Epithelial cell of proximal tubule (primary cell): ENCODE measurements around the gene DAAM1. TPM values are rescaled to one million over a fixed set of nuclear protein-coding genes. Genes with fewer than 3 reads are reported as not detected.

ENCODE experiments used
- DNase-seq: peaks from one replicate; pipeline ENCODE4 v3.0.0-alpha.2; 2011; ENCODE audit warnings: low read depth
- H3K4me3 ChIP-seq: 2 replicates; pipeline ENCODE4 v1.5.1; 2011; ENCODE audit warnings: low read depth, mild to moderate bottlenecking, low read length
- total RNA-seq: library from RNA; depleted of rRNA; stranded (reverse); fragments of >200 nt; gene quantifications from 2 replicates; pipeline ENCODE4 v1.2.3, GENCODE V29; 2015
- TF ChIP-seq, protein P1 (sequence below): conservative IDR thresholded peaks from 2 replicates; pipeline ENCODE4 v1.5.1; 2012; ENCODE audit warnings: low read depth, mild to moderate bottlenecking, low read length

DAAM1 gene
- total RNA-seq, 1 donor from 2014 or later, result 17.5 TPM

DNA sequence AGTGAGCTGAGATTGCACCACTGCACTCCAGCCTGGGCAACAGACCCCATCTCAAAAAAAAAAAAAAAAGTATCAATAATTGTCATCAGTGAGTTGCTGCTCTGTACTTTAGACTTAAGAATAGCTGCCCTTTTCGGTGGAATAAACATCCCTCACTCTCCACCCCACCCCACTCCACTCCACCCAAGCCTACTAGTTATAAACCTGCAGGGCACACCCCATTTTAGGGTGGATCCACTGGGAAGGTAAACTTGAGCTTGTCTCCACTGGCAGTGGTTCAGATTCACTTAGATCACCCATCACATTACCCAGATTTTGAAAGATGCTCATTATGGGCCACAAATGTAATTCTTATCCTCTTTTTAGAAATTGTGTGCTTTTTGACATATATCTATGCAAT lies 170.3 kb downstream of the DAAM1 start:
- TF ChIP-seq, protein P1, sequence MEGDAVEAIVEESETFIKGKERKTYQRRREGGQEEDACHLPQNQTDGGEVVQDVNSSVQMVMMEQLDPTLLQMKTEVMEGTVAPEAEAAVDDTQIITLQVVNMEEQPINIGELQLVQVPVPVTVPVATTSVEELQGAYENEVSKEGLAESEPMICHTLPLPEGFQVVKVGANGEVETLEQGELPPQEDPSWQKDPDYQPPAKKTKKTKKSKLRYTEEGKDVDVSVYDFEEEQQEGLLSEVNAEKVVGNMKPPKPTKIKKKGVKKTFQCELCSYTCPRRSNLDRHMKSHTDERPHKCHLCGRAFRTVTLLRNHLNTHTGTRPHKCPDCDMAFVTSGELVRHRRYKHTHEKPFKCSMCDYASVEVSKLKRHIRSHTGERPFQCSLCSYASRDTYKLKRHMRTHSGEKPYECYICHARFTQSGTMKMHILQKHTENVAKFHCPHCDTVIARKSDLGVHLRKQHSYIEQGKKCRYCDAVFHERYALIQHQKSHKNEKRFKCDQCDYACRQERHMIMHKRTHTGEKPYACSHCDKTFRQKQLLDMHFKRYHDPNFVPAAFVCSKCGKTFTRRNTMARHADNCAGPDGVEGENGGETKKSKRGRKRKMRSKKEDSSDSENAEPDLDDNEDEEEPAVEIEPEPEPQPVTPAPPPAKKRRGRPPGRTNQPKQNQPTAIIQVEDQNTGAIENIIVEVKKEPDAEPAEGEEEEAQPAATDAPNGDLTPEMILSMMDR, result no peak
- H3K4me3 ChIP-seq, result no peak overlapping the region
- DNase-seq, result no peak

DNA sequence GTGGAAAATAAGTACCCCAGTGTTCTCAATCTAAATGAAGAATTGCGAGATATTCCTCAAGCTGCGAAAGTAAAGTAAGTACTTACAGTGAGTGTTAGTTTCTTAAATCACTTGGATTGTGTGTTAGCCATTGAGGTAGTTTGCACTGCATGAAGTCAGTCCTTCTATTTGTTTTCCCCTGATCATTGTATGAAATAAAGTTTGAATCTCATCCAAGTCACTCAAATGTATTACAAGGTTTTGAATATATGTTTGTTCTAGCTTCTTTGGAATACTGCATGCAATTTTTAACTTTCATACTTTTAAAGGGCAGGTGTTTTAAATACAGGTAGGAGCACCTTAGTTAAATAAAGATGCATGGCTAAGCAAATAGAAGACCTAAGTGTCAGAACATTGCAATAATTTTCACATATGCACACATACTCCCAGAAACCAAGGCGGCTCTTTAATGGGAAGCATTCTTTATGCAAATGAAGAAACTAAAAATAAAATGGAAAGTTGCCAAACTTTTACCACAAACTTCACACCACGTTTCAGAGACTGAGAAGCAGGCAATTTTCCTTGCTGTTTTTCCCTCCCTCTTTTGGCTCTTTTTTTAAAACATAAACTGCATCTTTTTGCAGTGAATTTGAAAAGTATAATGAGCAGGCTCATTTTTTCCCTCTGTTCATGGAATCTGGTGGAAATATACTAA lies 171.1 kb downstream of the DAAM1 start:
- TF ChIP-seq, protein P1, result no peak
- DNase-seq, result no peak
- H3K4me3 ChIP-seq, result no peak overlapping the region

DNA sequence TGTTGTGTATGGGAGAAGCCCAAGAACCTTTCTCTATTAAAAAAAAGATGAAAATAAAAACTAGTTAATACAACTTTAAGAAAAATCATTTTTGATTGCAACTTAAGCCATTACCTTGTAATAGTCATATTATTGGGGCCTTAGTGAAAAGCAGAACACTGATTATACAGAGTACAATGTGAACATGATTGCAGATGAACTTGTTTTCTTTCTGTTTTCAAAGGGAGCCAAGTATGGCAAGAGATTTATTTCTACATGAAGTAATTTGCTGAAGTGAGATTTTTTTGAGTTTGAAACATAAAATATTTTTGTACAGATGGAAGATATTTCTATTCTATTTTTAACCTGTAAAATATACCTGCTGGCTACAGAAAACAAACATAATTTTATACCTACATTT lies 171.8 kb downstream of the DAAM1 start:
- TF ChIP-seq, protein P1, result no peak
- H3K4me3 ChIP-seq, result no peak overlapping the region
- no peak for DNase-seq

DNA sequence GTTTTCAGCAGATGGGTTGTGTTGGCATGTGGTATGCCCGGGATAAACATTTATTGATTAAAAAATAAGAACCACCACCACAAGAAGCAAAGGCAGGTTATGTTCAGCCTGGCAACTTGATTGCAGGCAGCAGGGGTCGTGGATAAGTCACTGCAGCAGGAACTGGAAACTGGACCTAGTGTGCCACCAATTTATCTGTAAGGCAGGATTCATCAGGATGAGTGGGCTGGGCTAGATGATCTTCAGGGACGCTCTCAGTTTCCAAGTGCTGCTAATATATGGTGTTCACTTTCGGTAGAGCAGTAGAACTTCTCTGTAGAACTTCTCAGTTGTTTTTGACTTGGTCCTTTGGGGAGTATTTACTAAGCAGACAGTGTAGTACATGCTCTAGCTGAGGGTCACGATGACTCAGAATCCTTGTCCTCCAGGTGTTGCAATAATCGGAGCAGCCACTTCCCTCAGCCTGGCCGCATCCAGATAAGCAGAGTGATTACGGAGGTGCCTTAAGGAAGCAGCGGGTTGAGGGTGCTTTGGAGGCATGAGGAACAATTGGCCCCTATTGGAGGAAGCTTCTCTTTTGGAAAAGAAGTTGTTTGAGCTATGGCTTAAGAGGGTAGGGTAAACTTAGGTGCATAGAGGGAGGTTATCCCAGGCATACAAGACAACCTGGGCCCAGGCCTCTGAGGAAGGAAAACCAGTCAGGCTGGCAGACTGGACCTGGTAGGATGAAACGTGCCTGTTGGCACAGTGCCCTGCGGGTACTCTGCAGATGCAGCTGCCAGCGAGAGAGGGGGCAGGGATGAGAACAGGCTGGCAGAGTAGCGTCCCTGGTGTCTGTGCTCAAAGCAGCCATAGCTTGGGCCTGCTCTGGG lies 172.7 kb downstream of the DAAM1 start:
- TF ChIP-seq, protein P1, result no peak
- peak; percentile 57 for DNase-seq
- no peak overlapping the region for H3K4me3 ChIP-seq

DNA sequence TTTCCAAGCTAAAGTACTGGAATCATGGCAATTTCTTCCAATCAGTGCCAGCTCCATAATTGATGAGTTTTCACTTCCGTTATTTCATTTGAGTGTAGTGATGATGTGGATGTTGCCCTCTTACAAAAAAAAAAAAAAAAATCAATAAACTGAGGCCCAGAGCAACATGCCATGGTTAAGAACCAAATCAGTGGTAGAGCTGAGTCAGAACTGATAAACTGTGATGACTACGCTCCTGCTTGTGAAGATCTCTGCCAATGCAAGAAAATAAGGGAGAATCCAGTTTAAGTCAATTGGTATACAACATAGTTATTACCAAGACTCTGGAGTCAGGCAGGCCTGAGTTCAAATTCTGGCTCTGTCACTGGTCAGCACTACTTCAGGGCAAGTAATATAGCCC lies 174.0 kb downstream of the DAAM1 start:
- no peak overlapping the region for H3K4me3 ChIP-seq

DNA sequence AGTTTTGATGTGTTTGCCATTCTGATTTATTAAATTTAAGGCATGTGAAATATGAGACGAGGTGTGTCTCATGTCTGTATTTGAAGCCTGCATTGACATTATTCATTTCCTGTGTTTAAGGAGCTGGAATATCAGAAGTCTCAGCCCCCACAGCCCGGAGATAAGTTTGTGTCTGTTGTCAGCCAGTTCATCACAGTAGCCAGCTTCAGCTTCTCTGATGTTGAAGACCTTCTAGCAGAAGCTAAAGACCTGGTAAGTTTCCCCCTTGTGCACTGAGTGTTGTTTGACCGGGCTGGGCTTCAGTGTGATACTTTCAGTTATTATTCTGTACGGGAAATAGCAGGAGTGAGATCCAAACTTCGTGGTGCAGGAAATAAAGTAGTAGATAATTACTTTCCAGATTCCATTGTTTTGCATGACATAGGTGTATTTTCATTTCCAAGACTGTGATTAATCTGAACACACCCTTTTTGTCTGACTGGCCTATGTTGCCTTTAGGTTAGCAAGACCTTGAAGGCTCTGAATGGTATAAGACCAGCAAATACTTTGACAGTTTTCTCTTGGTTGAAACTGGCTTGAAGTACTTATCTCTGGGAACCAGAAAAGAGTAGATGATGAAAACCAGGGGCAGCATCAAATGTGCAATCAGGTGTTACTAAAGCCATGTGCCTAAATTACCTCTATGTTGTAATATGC lies 175.2 kb downstream of the DAAM1 start:
- no peak for DNase-seq
- no peak overlapping the region for H3K4me3 ChIP-seq
- TF ChIP-seq, protein P1, result no peak

More for the DNA sequence above, 174.0 kb downstream of the DAAM1 start:
- DNase-seq, result no peak
- TF ChIP-seq, protein P1, result no peak
